GM18870 (cell line): Measurements from ENCODE around the gene HSPA1L.

ENCODE experiments used
- ATAC-seq: cut with Tn5 transposase; IDR thresholded peaks from one replicate; pipeline ENCODE4 v1.9.1; 2021; ENCODE audit warnings: moderate library complexity; ENCODE audit not compliant: unreplicated experiment

HSPA1L gene

DNA sequence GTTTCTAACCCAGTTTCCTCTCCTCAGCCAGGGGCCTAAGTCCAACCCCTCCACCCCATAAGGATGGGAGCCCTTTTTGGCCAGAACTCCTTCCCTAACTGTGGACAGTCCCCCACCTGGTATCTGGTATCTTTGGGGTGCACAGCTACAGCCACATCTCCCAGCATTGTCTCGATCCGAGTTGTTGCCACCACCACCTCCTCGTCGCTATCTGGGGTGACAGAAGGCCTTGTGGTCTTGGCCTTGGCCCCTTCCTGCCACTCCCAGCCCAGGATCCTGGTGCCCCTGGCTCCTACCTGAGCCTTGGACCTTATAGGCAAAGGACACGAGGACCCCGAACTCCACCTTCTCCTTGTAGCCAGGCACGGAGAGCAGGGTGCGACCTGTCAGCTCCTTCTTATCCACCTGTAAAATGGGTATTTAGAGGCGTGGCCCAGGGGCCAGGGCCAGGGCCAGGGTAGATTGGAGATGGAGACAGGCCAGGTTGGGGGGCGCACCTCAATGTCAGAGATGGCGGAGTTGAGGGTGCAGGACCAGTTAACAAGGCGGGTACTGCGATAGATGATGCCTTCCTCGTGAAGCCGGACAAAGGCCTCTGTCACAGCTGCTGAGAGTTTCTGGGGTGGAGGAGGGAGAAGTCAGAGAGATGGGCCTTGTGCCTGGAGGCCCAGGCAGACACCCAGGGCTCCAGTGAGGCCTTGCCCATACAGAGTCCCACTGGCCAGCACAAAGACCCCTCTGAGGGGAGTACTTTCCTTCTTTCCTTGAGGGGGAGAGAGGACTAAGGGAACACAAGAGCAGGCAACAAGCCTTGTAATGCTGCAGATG lies 30.8 kb downstream of the HSPA1L start:
- ATAC-seq = no peak

DNA sequence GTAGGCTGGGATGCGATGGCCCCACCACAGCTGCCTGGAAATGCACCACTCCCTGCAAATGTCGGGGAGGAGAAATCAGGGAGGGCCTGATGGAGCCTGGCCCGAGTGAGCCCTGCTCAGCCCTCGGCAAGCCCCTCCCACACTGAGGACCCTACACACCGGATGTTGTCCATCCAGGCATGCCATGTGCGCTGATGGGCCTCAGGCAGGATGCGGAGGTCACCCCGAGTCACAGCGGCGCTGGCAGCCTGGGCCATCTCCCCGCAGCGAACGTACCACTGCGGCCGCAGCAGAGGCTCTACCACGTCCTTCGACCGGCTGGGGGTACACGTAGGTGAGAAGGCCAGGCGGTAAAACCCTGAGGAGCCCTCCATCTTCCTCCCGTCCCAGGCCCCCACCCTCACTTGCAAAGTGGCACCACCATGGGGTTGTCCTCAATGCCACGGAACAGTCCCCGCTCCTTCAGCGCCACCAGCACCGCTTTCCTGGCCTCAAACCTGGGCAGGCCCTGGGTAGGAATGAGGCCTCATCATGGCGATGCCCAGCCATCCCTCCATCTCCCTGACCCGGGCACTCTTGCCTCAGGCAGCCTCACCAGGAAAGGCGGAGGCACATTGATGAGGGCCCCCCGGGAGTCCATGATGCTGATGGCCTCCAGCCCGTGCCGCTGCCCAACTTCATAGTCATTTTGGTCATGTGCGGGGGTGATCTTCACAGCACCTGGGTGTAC lies 32.8 kb downstream of the HSPA1L start:
- ATAC-seq = no peak

GRCh38 chr6:31781244-31782125 lies 33.6 kb downstream of the HSPA1L start:
- no peak for ATAC-seq

DNA sequence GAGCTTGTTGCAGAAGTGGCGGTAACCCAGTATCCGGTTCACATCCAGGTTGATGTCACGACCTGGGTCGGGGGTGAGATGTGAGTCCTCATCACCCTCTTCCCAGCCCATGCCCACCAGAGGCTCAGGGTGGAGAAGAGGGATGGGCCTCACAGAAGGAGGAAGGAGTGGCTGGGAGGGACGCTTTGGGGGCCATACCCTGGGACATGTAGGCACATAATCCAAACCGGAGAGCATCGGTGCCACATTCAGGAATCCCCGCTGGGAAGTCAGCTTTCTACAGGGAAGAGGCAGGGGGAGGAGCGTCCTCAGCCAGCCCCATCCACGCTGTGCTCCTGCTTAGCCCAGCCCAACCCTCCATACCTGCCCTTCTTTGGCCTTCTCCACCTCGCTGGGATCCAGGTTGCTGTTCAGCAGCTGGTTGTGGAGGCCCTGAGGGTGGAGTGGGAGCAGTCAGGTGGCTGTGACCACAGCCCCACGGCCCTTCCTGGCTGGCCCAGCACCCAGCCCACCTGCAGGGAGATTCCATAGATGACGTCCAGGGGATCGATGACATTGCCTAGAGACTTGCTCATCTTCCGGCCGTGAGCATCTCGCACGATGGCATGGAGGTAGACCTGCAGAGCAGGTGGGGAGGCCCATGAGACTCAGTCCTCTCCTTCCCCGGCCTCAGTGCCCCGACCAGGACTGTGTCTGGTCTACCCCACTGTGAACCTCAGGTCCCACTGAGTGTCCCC lies 34.4 kb downstream of the HSPA1L start:
- no peak for ATAC-seq

GRCh38 chr6:31779908-31780307 lies 35.2 kb downstream of the HSPA1L start:
- no peak for ATAC-seq

DNA sequence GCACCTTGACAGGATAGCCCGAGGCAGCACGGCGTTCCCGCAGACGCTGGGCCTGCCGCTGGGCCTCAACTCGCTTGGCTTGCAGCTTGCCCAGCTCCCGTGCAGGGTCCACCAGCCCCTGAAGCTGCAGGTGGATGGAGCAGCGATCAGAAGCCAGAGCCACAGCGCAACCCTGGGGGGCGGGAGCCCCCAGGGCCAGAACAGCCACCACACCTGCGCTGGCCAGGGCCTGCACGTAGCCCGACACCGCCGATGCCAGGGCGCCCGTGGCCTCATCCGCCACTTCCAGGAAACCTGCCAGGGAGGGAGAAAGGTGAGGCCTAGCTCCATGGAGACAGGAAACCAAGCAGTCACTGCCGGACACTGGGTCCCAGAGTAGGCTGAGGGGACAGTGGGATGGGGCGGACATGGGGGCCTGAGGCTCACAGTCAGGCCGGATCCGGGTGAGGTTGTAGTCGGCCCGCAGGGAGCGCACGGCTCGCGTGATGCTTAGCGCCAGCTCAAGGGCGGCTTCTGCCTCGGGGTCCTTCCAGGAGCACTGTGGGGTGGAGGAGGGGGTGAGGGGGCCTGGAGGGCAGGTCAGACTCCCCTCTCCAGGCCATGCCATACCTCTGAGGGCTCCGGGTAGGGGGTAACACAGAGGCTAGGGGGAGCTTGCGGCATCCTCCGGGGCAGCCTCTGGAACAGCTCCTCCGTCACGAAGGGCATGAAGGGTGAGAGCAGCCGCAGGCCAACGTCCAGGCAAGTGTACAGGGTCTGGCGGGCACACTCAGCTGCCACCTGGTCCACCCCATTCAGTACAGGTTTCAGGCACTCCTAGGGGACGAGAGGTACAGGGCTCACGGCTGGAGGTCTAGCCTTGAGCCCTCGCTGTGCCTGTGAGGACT lies 35.8 kb downstream of the HSPA1L start:
- no peak for ATAC-seq

GRCh38 chr6:31778193-31778592 lies 36.9 kb downstream of the HSPA1L start:
- no peak for ATAC-seq

DNA sequence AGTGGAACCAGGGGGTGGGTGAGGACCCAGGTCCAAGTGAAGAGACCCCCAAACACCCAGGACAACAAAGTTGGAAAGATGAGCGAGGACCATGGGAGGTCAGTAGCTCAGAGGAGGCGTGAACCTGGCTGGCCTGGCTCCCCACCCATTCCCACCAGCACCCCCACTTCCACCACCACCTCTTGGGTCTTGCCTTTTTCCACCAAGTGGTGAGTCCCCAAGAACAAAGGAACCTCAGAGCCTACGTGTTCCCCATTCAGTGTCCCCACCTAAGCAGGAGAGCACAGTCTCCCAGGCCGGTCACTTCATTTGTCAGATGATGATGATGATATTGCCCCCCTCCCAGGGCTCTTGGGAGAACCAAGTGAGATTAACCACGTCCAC lies 37.4 kb downstream of the HSPA1L start:
- no peak for ATAC-seq

DNA sequence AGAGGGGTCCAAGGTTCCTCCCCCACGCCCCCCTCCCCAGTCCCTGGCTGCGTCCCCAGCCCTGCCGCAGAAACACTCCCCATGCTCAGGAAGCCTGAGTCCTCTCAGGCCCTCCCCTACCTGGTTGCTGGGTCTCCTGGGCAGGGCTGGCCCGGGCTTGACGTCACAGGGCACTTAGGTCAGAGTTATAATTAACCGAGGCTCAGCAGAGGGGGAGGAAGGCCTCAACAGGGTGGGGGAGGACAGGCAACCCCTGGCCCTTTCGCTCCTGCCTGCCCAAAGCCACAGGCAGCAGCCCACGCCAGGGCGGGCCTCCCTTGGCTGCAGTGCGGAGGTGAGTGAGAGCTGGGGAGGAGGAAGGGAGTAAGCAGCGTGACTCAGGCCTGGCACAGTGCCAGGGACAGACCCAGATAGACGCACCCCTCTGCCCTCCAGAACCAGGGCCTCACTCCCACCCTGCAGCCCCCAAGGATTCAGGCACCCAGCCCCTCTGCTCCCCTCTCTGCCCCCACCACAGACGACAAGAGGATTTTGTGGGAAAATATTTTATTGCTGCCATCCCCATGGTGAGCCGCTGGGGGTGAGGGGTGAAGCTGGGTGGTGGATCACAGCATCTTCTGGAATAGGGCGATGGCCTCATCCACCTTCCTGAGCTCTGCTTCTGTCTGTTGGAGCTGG lies 38.0 kb downstream of the HSPA1L start, which contains the start of gene VWA7:
Gene VWA7, minus strand, starts transcription at position 340 of the 678 bp plus-strand sequence. CDS start 549 bp downstream, outside the sequence.
- no peak for ATAC-seq

DNA sequence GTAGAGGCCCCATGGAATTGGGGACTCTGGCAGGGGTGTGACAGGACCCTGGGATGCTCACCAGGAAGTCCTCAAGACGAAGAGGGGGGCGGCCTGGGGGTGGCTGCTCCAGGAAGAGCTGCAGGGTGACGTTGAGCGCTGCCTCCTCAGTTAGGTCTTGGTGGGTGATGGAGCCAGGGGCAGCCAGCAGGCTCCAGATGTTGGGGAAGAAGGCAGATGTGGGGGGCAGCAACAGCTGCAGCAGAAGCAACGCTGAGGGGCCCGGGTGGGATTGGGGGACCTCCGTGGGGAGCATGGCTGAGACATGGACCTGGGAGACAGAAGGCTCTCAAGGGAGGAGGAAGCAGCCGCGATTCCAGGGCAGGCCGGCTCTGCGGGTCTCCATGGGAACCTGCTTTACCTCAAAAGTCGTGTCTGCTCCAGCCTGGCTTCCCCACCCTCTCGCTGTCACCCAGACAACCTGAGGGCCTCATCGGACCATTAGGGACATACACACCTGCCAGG lies 38.5 kb downstream of the HSPA1L start:
- no peak for ATAC-seq

DNA sequence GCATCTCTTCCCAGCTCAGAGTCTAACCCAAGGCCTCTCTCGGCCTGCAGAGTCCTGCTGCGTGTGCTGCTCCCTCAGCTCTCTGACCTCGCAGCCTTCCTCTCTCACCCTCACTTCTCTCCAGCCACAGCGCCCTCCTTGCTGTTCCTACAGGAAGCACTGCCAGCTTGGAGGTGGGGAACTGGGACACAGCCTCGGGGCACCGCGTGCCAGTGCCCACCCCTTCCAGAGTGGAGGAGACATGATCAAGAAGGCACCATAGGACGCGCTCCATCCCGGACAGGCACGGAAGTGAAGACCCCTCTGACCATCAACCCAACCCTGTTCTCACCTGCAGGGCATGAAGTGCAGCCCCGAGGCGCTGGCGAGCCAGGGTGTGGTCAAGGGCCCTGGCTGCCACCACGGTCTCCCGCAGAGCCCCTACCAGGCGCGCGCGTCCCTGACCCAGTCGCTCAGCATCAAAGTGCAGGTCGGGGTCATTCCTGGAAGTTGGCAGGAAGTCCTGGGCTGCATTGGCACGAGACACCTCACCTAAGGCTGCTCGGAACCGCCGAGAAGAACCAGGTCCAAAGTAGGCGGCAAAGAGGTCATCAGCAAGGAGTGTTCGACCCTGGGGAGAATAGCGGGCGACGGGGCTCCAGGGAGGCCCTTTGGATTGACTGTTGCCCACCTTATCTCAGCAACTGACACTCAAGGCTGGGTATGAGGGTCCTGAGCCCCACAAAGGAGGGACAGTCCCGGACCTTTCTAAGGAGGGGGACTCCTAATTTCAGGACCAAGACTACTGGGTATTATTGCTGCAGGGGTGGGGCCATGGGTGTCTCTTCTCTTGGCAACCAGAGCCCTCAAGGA lies 39.2 kb downstream of the HSPA1L start:
- no peak for ATAC-seq

GRCh38 chr6:31775184-31775583 lies 39.9 kb downstream of the HSPA1L start:
- ATAC-seq = no peak

- ATAC-seq = no peak
Measured at GRCh38 chr6:31771992-31772358, 43.1 kb downstream of the HSPA1L start.

DNA sequence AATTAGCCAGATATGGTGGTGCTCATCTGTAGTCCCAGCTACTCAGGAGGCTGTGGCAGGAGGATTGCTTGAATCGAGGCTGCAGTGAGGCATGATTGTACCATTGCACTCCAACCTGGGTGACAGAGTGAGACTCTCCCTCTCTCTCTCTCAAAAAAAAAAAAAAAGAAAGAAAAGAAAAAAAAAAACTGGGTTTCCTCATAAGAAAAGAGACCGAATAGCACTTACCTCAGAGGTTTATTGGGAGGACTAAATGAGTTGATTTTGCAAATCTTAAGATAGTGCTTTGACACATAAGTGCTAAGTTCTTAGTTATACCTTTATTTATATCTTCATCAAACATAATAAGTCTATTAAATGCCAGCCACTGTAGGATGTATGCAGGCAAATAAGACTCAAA lies 44.2 kb downstream of the HSPA1L start:
- no peak for ATAC-seq

- no peak for ATAC-seq
Measured at GRCh38 chr6:31769684-31770371, 45.3 kb downstream of the HSPA1L start.

DNA sequence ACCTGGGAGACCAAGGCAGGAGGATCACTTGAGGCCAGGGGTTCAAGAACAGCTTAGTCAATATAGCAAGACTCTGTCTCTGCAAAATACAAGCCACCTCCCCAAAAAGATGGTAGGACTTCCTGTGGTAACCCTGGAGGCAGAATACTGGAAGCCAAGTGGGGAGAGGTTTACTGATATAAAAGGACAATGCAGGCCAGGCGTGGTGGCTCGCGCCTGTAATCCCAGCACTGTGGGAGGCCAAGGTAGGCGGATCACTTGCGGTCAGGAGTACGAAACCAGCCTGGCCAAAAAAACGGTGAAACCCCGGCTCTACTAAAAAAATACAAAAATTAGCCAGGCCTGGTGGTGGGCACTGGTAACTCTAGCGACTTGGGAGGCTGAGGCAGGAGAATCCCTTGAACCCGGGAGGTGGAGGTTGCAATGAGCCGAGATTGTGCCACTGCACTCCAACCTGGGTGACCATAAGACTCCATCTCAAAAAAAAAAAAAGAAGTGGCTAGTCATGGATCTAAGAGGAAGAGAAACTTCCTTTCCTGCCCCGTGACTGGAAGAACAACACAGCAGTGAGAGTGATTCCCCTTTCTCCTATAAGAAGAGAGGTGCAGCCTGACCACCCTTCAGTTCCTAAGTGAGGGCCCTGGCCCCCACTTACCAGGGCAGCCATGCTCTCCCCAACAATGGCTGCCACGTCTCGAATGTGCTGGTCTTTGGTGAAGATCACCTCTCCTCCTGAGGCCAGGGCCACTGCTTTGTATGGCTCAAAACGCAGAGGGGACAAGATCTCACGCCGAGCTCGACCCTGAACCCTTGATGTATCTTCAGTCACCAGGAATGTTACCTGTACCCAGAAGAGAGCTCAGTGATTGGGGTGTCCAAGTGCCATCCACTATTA lies 46.5 kb downstream of the HSPA1L start:
- ATAC-seq = no peak
